Prostate gland (tissue), 2 donors: ENCODE data around the gene FBLN5. TPM values are rescaled to one million over a fixed set of nuclear protein-coding genes. Genes with fewer than 3 reads are reported as not detected.
A peak's percentile ranks its signal among the peaks of the same experiment; 100 is the strongest.

ENCODE experiments used
- DNase-seq: peaks from one replicate; pipeline ENCODE4 v3.0.0-alpha.2; 2019; ENCODE audit warnings: low spot score
- H3K27ac ChIP-seq, 2 donors: fragments of 200-600 bp; sonication (generic); 2 replicates each; pipeline ENCODE4 v1.5.1; 2017 to 2019
- H3K27me3 ChIP-seq: fragments of 200-600 bp; sonication (generic); replicated peaks from 2 replicates; pipeline ENCODE4 v1.5.1; 2019; ENCODE audit not compliant: insufficient read depth
- H3K36me3 ChIP-seq, 2 donors: fragments of 200-600 bp; sonication (generic); 1 replicate in 1 of 2; 2 replicates in 1 of 2; pipeline versions ENCODE4 v1.5.1 to v1.8.1; 2017 to 2019
- H3K4me1 ChIP-seq: fragments of 200-600 bp; sonication (generic); replicated peaks from 2 replicates; pipeline ENCODE4 v1.5.1; 2019
- H3K4me3 ChIP-seq, 2 donors: fragments of 200-600 bp; sonication (generic); 2 replicates each; pipeline ENCODE4 v1.5.1; 2017 to 2019
- H3K9me3 ChIP-seq: fragments of 200-600 bp; sonication (generic); 2 replicates; pipeline ENCODE4 v1.5.1; 2017
- POLR2A ChIP-seq: fragments of 450-650 bp; IDR thresholded peaks from one replicate; pipeline ENCODE4 v1.6.1; 2016; ENCODE audit warnings: antibody characterized with exemption, mild to moderate bottlenecking
- POLR2AphosphoS5 ChIP-seq: sonication (generic); formaldehyde crosslinking; IDR thresholded peaks from one replicate; pipeline ENCODE4 v1.6.1; 2017; ENCODE audit warnings: antibody characterized with exemption
- WGBS: methylation state at CpG from one replicate; pipeline ENCODE4 v1.1.5; 2018; 5-methylcytosine and 5-hydroxymethylcytosine counted together
- intact Hi-C: fragments of 100-400 bp; cut with DNase I; formaldehyde crosslinking; loops from one replicate; pipeline ENCODE4 v1.14.2; 2022
- total RNA-seq, 2 donors: library from RNA; depleted of rRNA; stranded (reverse); fragments of >200 nt; gene quantifications; one replicate each; pipeline ENCODE4 v1.1.0, GENCODE V29; 2016
- TF ChIP-seq, protein P1 (sequence below), 4 experiments: fragments of 200-600 bp in 2 of 4; fragments of 450-650 bp in 2 of 4; sonication (generic) in 2 of 4; IDR thresholded peaks; 1 replicate in 3 of 4; 2 replicates in 1 of 4; pipeline ENCODE4 v1.5.1; 2016 to 2019; ENCODE audit warnings: antibody characterized with exemption in 4 of 4, mild to moderate bottlenecking in 2 of 4, moderate library complexity in 2 of 4

FBLN5 gene
- total RNA-seq, 2 donors from 2014 or later: 12.5 to 125 TPM

DNA sequence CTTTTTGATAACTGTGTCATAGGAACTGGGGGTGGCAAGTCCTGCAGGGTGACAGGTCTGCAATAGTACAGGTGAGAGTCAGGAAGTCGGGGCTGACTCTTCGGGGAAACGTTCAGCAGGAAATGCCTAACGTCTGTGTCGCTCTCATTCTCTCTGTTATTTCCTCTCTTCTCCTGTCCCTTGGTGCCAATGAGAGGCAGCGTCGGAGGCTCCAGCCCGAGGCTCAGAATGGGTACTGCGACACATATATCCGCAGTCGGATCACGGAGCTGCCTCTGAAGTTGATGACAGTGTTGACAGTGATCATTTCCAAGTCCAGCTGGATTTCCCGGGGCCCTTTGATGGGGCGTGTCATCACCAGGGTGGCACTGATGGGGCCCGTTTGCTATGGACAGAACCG lies 77.5 kb downstream of the FBLN5 start:
- no peak for DNase-seq
- 79% methylated on average over 16 of the region's 16 CpGs for WGBS

DNA sequence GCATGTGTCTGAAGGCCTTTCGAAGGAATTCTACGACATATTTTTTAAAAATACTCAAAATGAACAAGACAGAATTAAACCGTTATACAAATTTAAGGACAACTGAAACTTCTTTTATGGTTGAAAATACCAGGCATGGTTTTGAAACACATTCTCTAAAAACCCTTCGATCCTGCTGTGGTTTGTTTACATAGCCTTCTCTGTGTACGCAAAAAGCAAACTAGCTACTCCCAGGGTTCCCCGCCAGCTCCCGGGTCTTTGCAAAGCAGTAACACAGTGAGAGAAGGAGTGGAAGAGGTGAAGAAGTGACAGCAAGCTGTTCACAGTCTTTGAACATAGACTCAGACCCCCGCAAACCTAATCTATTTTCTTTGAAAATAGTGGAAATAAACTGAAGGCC lies 77.9 kb downstream of the FBLN5 start:
- no peaks in the 10 kb centered on the region for H3K27me3 ChIP-seq
- H3K36me3 ChIP-seq: no peaks in the 10 kb centered on the region
- WGBS: 68% methylated on average over 8 of the region's 8 CpGs
- no peak overlapping the region for H3K4me3 ChIP-seq
- no peak for DNase-seq
- TF ChIP-seq, protein P1, sequence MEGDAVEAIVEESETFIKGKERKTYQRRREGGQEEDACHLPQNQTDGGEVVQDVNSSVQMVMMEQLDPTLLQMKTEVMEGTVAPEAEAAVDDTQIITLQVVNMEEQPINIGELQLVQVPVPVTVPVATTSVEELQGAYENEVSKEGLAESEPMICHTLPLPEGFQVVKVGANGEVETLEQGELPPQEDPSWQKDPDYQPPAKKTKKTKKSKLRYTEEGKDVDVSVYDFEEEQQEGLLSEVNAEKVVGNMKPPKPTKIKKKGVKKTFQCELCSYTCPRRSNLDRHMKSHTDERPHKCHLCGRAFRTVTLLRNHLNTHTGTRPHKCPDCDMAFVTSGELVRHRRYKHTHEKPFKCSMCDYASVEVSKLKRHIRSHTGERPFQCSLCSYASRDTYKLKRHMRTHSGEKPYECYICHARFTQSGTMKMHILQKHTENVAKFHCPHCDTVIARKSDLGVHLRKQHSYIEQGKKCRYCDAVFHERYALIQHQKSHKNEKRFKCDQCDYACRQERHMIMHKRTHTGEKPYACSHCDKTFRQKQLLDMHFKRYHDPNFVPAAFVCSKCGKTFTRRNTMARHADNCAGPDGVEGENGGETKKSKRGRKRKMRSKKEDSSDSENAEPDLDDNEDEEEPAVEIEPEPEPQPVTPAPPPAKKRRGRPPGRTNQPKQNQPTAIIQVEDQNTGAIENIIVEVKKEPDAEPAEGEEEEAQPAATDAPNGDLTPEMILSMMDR (IDR thresholded peaks at IDR 0.05): no peak
- TF ChIP-seq POLR2AphosphoS5: no peak
- TF ChIP-seq POLR2A: no peak
- intact Hi-C loops: no loop called here
- no peaks in the 10 kb centered on the region for H3K9me3 ChIP-seq
- H3K27ac ChIP-seq: no peak overlapping the region
- H3K4me1 ChIP-seq: peaks cover 14% of the 10 kb centered on the region

More for the DNA sequence above, 77.5 kb downstream of the FBLN5 start:
- H3K27me3 ChIP-seq: no peaks in the 10 kb centered on the region
- H3K36me3 ChIP-seq: no peaks in the 10 kb centered on the region
- intact Hi-C loops: no loop called here
- H3K4me1 ChIP-seq: peaks cover 14% of the 10 kb centered on the region
- no peak overlapping the region for H3K27ac ChIP-seq
- no peaks in the 10 kb centered on the region for H3K9me3 ChIP-seq
- H3K4me3 ChIP-seq: no peak overlapping the region
- TF ChIP-seq POLR2AphosphoS5: no peak
- no peak for TF ChIP-seq POLR2A
- TF ChIP-seq, protein P1 (IDR thresholded peaks at IDR 0.05): no peak

DNA sequence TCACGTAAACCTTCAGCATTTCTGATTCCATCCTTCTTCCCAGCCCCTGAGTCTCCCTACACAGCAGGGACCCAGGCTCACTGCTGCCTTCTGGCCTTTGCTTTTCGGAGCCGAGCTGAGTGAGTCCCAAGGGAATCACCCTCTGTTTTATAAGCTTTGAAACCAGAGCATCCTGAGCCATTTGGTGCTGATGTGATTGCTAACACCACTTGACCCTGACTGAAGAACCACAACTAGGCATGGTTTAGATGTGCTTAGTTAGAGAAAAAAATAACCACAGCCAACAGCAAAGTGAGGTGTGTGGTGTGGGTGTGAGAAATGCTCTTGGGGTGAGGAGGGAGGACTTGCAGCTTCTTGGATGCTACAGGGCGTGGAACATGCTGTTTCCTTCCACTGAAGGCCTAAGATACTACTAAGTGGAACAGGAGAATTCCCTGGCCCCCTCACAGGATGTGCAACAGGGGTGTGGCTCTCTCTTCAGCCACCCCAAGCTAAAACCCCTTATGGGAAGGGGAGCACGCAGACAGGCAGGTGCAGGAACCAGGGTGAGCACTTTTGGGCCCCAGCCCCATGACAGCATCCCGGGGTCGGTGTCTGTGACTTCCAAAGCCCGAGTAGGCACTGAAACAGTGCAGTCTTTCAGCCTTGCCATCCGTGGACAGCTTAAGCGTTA lies 80.0 kb downstream of the FBLN5 start, which contains the start of gene TC2N:
TSS of gene TC2N (minus strand) at position 221 of the 673 bp plus-strand sequence. CDS start 53,767 bp downstream, outside the sequence.
- Histone ChIP-seq H3K36me3 (no peaks in the 10 kb centered on the region), H3K4me1 (peaks cover 6% of the 10 kb centered on the region), H3K27me3 (no peaks in the 10 kb centered on the region), H3K27ac (no peak within 1 kb of the TSS), H3K4me3 (peak within 1 kb of the TSS in 1 of 2 donors; percentile 2), H3K9me3 (no peaks in the 10 kb centered on the region)
- no peak for TF ChIP-seq POLR2A
- TF ChIP-seq POLR2AphosphoS5: no peak
- TF ChIP-seq, protein P1 (IDR thresholded peaks at IDR 0.05): no peak
- 84% methylated on average over 10 of the region's 10 CpGs for WGBS
- no peak for DNase-seq
- intact Hi-C loops: no loop called here

DNA sequence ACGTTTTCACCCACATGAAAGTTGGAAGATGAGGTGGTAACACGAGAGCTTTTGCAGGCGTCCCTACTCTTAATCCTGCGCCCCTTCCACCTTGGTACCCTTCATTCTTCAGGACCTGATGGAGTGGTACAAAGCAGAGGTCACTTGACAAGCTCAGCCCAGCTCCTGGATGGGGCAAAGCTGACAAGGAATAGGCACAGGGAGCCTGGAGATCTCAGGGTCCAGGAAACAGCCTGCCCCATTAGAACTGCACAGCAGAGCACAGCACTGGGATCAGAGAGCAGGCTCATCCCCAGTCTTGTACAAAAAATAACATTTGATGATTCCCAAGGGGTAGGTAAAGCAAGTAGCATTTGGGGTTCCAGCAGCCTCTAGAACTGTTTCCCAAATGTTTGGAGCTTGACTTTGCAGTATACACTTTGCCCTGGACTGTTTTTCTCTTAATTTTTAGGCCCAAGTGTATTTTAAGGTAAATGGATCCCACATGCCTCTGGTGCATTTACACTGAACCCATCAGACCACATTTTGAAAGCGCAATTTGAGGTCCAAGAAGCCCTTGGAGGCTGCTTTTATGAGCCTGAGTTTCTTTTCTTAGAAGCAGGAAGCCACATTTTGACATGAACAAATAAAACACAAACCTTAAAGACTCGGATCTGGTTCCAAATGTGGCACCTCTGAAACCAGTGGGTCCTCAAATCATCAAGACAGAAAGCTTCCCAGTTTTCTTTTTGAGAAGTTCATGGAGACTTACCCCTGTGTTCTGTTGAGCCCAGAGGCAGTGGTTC lies 80.8 kb downstream of the FBLN5 start:
- no peak for DNase-seq
- intact Hi-C loops: no loop called here
- Histone ChIP-seq H3K4me3 (peak overlapping the region in 1 of 2 donors; percentile 2), H3K4me1 (no peaks in the 10 kb centered on the region), H3K9me3 (no peaks in the 10 kb centered on the region), H3K27me3 (no peaks in the 10 kb centered on the region), H3K36me3 (no peaks in the 10 kb centered on the region), H3K27ac (no peak overlapping the region)
- WGBS: 51% methylated on average over 6 of the region's 6 CpGs
- TF ChIP-seq POLR2A (no peak), POLR2AphosphoS5 (no peak)
- TF ChIP-seq, protein P1 (IDR thresholded peaks at IDR 0.05): no peak
